ENCODE results near the gene DISC1. TPM values are rescaled to one million over a fixed set of nuclear protein-coding genes. Genes with fewer than 3 reads are reported as not detected.

DISC1 gene
- 1 to 10 TPM; 6.7 to 9.3 TPM for total RNA-seq

GRCh38 chr1:231626535-231626950 lies at the start of gene DISC1:
Gene DISC1 (plus strand): TSS chr1:231626790. CDS start chr1:231626868, 78 bp downstream.
- 2% methylated on average over 25 of the region's 38 CpGs for WGBS
- intact Hi-C loops (cut with DNase I), result no loop called here
- H3K27me3 ChIP-seq (replicated peaks; ENCODE audit: insufficient read depth), result no peaks in the 10 kb centered on the region
- TF ChIP-seq CTCF (IDR thresholded peaks at IDR 0.05), result no peak
- peak; percentile 41 for TF ChIP-seq POLR2A (IDR thresholded peaks at IDR 0.05)
- peak; percentile 20 for TF ChIP-seq POLR2AphosphoS5 (IDR thresholded peaks at IDR 0.05)
- peak within 1 kb of the TSS; percentile 66 to 75 for H3K4me3 ChIP-seq
- no peaks in the 10 kb centered on the region for H3K9me3 ChIP-seq
- H3K27ac ChIP-seq, result peak within 1 kb of the TSS; percentile 74 to 76
- H3K36me3 ChIP-seq, result no peaks in the 10 kb centered on the region
- DNase-seq (ENCODE audit: low spot score), result peak; percentile 74
- H3K4me1 ChIP-seq (replicated peaks), result no peaks in the 10 kb centered on the region

- TF ChIP-seq POLR2AphosphoS5 (IDR thresholded peaks at IDR 0.05), result no peak
- no peak for TF ChIP-seq POLR2A (IDR thresholded peaks at IDR 0.05)
- TF ChIP-seq CTCF (IDR thresholded peaks at IDR 0.05), result no peak
- H3K4me1 ChIP-seq (replicated peaks), result no peaks in the 10 kb centered on the region
- intact Hi-C loops (cut with DNase I), result no loop called here
- WGBS, result 91% methylated on average over 11 of the region's 11 CpGs
- H3K4me3 ChIP-seq, result no peak overlapping the region
- no peaks in the 10 kb centered on the region for H3K9me3 ChIP-seq
- no peak for DNase-seq (ENCODE audit: low spot score)
- no peaks in the 10 kb centered on the region for H3K27me3 ChIP-seq (replicated peaks; ENCODE audit: insufficient read depth)
- H3K36me3 ChIP-seq, result no peaks in the 10 kb centered on the region
- no peak overlapping the region for H3K27ac ChIP-seq
These were observed 49.5 kb upstream of the DISC1 start for GRCh38 chr1:231576804-231577718.

GRCh38 chr1:231580874-231581273 lies 45.7 kb upstream of the DISC1 start:
- Histone ChIP-seq H3K9me3 (no peaks in the 10 kb centered on the region), H3K4me1 (replicated peaks) (no peaks in the 10 kb centered on the region), H3K4me3 (no peak overlapping the region), H3K36me3 (no peaks in the 10 kb centered on the region), H3K27ac (no peak overlapping the region), H3K27me3 (replicated peaks; ENCODE audit: insufficient read depth) (no peaks in the 10 kb centered on the region)
- no peak for DNase-seq (ENCODE audit: low spot score)
- TF ChIP-seq POLR2A (IDR thresholded peaks at IDR 0.05), result no peak
- TF ChIP-seq POLR2AphosphoS5 (IDR thresholded peaks at IDR 0.05), result no peak
- no peak for TF ChIP-seq CTCF (IDR thresholded peaks at IDR 0.05)
- WGBS, result 78% methylated on average over 1 of the region's 1 CpG
- intact Hi-C loops (cut with DNase I), result no loop called here

- intact Hi-C loops (cut with DNase I), result no loop called here
These were observed 44.7 kb upstream of the DISC1 start for GRCh38 chr1:231581859-231582258.

More at GRCh38 chr1:231581859-231582258, 44.7 kb upstream of the DISC1 start:
- WGBS, result 73% methylated on average over 2 of the region's 2 CpGs
- no peaks in the 10 kb centered on the region for H3K27me3 ChIP-seq (replicated peaks; ENCODE audit: insufficient read depth)
- TF ChIP-seq POLR2AphosphoS5 (IDR thresholded peaks at IDR 0.05), result no peak
- no peak for TF ChIP-seq CTCF (IDR thresholded peaks at IDR 0.05)
- no peak overlapping the region for H3K4me3 ChIP-seq
- no peaks in the 10 kb centered on the region for H3K9me3 ChIP-seq
- no peak for DNase-seq (ENCODE audit: low spot score)
- no peak overlapping the region for H3K27ac ChIP-seq
- no peaks in the 10 kb centered on the region for H3K4me1 ChIP-seq (replicated peaks)
- H3K36me3 ChIP-seq, result no peaks in the 10 kb centered on the region
